ENCODE data around the gene ELAPOR2.

- TF ChIP-seq CTCF (IDR thresholded peaks at IDR 0.05 in 8 of 11, conservative IDR thresholded peaks at IDR 0.05 in 3 of 11): peak in 10 of 11 experiments; percentile 7 to 72 (median 50)
- no peak for TF ChIP-seq POLR2A (IDR thresholded peaks at IDR 0.05)
- peak; percentile 73 to 86 (median 80) for TF ChIP-seq POLR2AphosphoS5 (IDR thresholded peaks at IDR 0.05)
Observed at GRCh38 chr7:87059525-87060287, at the start of gene ELAPOR2.

All from spleen (tissue), 7 donors.